Muscle layer of duodenum (tissue), 2 donors: Measurements from ENCODE around the gene ATG9A.
A peak's percentile ranks its signal among the peaks of the same experiment; 100 is the strongest.

Experiments used
- H3K27ac ChIP-seq: one replicate; pipeline ENCODE4 v1.7.0; 2013; ENCODE audit warnings: mild to moderate bottlenecking, low read length
- H3K27me3 ChIP-seq: one replicate; pipeline ENCODE4 v1.7.0; 2013; ENCODE audit warnings: low read depth, mild to moderate bottlenecking, control low read depth, low read length
- H3K36me3 ChIP-seq, 2 donors: one replicate each; pipeline ENCODE4 v1.7.0; 2013; ENCODE audit warnings: low read length in 2 of 2, control low read depth in 1 of 2, mild to moderate bottlenecking in 1 of 2; ENCODE audit not compliant: insufficient read depth in 2 of 2, control insufficient read depth in 1 of 2
- H3K4me1 ChIP-seq, 2 donors: one replicate each; pipeline ENCODE4 v1.7.0; 2013; ENCODE audit warnings: low read length in 2 of 2, mild to moderate bottlenecking in 2 of 2, control low read depth in 1 of 2, moderate library complexity in 1 of 2; ENCODE audit not compliant: insufficient read depth in 2 of 2, control insufficient read depth in 1 of 2
- H3K4me3 ChIP-seq, 2 donors: one replicate each; pipeline ENCODE4 v1.7.0; 2013; ENCODE audit warnings: low read length in 2 of 2, low read depth in 1 of 2, mild to moderate bottlenecking in 1 of 2
- H3K9me3 ChIP-seq, 2 donors: one replicate each; pipeline ENCODE4 v1.7.0; 2013; ENCODE audit warnings: low read length in 2 of 2, control low read depth in 1 of 2, mild to moderate bottlenecking in 1 of 2; ENCODE audit not compliant: control insufficient read depth in 1 of 2
- donor health status: healthy.

The ATG9A gene

DNA sequence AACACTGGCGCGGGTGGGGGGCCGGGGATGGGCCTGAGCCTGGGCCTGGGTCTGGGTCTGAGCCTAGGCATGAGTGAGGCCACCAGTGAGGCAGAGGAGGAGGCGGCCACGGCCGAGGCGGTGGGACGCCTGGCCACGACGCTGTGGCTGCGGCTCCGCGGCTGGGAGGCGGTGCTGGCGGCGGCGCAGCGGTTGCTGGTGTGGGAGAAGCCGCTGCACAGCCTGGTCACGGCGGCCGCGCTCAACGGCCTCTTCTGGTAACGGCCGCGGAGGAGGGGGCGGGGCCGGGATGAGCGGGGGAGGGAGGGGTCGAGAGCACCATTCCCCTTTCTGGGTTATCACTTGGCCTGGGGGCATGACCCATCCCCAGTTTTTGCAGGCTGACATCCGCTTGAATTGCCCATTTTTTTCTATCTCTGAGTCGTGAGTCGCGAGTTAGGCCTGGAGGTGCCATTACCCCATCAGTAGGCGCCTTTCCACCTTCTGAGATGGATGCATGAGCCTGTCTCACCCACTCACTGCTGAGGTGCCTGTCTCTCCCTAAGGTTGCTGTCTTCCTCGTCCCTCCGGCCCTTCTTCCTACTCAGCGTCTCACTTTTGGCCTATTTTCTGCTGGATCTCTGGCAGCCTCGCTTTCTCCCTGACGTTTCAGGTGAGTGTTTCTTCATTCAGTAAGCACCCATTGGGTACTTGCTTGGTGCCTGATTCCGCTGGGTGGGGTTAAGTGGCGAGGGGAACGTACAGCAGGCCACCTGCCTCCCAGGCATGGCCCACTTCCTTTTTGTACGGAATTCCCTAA is 50.9 kb downstream of the ATG9A start:
- Histone ChIP-seq H3K36me3 (peaks cover 47 to 57% of the 10 kb centered on the region in 2 donors), H3K4me1 (peaks cover 19 to 36% of the 10 kb centered on the region in 2 donors), H3K9me3 (no peaks in the 10 kb centered on the region), H3K4me3 (peak overlapping the region; percentile 74 to 88), H3K27ac (peak overlapping the region; percentile 14), H3K27me3 (no peaks in the 10 kb centered on the region)

DNA sequence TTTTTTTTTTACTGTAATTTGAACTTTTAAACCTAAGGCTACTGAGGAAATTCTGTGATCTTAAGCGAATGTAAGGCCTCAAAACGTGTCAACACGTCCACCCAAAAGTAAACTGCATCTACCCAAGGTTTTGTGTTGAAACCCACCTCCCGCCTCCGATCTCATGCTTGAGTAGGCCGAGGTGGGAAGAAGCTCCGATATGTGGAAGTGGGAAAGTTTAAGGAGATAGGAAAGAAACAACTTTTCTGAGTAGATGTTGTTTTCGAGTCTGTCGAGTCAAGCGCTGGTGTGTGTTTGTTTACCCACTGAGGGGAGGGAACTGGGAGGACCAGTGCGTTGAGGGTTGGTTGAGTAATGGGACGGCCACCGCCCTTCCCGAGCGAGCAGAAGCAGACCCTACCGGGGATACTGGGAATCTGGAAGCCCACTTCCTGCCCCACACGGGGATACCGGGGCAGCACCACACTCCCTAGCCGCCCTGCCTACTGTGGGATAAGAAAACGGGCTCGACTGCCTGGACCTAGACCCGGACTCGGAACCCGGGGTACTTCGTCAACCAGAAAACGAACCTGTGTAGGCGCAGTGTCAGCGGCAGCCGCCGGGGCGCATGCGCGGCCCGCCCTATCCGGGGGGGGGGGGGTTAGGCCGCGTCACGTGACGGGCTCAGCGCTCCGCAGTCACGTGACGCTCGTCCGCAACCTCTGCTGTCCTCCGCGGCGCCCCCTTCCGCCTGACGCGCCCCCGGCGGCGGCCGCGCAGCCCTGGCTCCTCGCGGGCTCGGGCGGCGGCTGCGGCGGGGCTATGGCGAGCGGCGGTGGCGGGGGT is 51.7 kb downstream of the ATG9A start, which contains the start of gene RETREG2:
Gene RETREG2, plus strand, starts transcription at position 724 of the 825 bp plus-strand sequence. Its CDS starts 78 bp downstream, at position 802.
- peak within 1 kb of the TSS; percentile 100 for H3K27ac ChIP-seq
- H3K4me3 ChIP-seq = peak within 1 kb of the TSS; percentile 88 to 89
- H3K4me1 ChIP-seq = peaks cover 19 to 33% of the 10 kb centered on the region in 2 donors
- H3K9me3 ChIP-seq = no peaks in the 10 kb centered on the region
- peaks cover 46 to 55% of the 10 kb centered on the region in 2 donors for H3K36me3 ChIP-seq
- H3K27me3 ChIP-seq = no peaks in the 10 kb centered on the region

DNA sequence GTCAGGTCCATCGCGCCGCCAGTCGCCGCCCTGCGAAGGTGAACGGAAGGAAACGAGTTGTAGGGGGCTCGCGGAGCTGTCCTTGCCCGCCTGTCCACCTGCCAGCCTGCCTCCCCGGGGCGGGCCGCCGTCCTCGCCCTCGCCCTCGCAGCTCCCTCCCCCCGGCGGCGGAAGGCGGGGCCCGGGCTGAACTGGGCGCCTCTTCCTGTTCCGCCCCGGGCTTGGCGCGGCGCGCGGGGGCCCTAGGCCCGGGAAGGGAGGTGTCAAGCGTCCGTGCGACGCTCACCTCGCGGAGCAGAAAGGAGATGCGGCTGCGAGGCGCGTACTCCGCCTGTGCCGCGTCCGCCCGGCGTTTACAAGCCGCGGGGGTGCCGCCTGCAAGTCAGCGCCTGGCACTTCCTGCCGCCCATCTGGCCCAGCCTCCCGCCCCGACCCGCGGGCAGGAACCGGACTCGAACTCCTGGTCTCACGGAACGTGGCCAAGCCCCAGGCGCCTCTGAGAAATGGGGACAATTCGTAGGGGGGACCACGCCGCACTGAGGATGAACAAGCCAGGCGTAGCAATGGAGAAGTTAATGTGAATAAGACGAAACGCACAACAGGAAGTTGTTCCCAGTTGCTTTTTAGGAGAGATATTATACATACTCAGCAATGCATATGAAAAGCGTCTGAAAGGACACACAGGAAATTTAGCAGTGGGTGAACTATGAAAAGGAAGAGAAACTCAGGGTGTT is 52.5 kb downstream of the ATG9A start, which contains the start of gene CNPPD1:
Gene CNPPD1, minus strand, starts transcription at position 108 of the 734 bp plus-strand sequence. Its CDS starts 97 bp downstream, at position 11.
- peak within 1 kb of the TSS; percentile 88 to 89 for H3K4me3 ChIP-seq
- no peaks in the 10 kb centered on the region for H3K27me3 ChIP-seq
- H3K27ac ChIP-seq = peak within 1 kb of the TSS; percentile 100
- H3K9me3 ChIP-seq = no peaks in the 10 kb centered on the region
- peaks cover 46 to 53% of the 10 kb centered on the region in 2 donors for H3K36me3 ChIP-seq
- peaks cover 19 to 33% of the 10 kb centered on the region in 2 donors for H3K4me1 ChIP-seq

DNA sequence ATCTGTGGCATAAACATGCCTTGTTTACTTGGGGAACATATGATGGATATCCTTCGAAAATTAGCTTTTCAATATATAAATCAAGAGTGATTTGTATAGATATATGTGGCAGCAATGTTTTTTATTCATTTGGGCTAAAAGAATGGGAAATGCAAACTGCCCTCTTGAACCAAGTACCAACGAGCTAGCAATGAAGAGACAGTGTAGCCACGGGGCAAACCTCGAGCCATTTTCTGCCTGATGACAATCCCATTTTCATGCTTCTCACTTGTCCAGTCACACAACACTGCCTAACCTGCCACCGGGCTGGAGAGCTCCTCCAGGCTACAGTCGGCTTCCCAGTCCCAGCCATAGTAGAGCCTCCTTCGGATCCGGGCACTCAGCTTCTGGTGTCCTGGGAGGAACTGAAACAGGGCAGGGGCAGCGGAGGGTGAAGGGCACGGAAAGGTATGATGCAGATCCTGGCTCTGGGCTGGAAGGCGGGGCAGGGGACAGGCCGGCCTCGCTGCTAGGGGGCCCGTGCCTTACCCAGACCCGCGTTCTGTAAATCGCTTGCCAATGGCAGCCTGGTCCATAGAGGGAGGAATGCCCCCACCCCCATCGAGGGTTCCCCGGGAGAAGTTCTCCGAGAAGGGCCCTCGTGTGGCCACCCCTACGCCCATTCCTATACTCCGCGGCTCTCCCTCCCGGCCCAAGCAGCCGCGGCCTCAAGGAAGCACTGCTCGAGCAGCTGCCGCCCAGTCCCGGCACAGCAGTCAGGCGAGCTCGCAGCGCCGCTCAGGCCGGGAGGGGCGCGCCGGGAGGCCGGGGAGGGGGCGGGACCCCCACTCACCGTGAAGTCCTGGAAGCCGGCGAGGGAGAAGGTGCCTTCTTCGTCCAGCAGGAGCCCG is 53.3 kb downstream of the ATG9A start:
- Histone ChIP-seq H3K27ac (peak overlapping the region; percentile 100), H3K4me1 (peaks cover 19 to 35% of the 10 kb centered on the region in 2 donors), H3K36me3 (peaks cover 42 to 45% of the 10 kb centered on the region in 2 donors), H3K4me3 (peak overlapping the region; percentile 88 to 89), H3K27me3 (no peaks in the 10 kb centered on the region), H3K9me3 (no peaks in the 10 kb centered on the region)

DNA sequence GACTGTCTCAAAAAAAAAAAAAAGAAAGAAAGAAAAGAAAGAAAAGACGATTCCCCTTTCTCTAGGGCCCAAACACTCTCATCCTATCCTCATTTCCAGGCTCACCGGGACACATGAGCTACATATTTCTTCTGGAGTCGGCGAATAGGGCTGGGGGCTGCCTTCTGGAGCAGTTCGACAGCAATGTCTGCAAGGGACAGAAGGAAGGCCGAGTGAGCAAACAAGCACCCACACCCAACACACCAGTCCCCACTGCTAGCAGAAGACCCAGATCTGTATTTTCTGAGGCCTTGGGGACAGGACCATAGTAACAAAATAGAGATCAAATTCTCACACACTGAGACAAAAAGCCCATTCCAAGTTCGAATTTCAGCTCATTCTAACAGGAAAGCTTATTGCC is 54.0 kb downstream of the ATG9A start:
- no peaks in the 10 kb centered on the region for H3K9me3 ChIP-seq
- H3K4me3 ChIP-seq = peak overlapping the region; percentile 88 to 89
- no peaks in the 10 kb centered on the region for H3K27me3 ChIP-seq
- peaks cover 19 to 40% of the 10 kb centered on the region in 2 donors for H3K4me1 ChIP-seq
- H3K36me3 ChIP-seq = peaks cover 35 to 38% of the 10 kb centered on the region in 2 donors
- H3K27ac ChIP-seq = peak overlapping the region; percentile 100

DNA sequence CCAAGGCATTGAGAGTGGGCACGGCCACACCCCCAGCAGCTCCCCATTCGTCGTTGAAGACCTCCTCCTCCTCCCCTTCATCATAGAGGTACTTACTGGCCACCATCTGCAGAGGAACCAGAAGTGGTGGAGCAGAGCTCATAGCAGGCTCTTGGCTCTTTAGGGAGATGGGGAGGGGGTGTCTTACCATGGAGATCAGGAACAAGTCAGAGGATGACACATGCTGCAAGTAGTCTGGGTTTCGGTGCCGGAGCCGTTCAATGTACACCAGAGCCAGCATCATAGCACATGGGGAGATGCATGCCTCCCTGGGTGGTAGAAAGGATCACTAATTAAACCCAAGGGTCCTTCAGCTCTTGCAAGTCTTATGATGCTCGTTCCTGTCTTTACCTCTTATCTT is 54.6 kb downstream of the ATG9A start:
- H3K4me1 ChIP-seq = peaks cover 19 to 37% of the 10 kb centered on the region in 2 donors

DNA sequence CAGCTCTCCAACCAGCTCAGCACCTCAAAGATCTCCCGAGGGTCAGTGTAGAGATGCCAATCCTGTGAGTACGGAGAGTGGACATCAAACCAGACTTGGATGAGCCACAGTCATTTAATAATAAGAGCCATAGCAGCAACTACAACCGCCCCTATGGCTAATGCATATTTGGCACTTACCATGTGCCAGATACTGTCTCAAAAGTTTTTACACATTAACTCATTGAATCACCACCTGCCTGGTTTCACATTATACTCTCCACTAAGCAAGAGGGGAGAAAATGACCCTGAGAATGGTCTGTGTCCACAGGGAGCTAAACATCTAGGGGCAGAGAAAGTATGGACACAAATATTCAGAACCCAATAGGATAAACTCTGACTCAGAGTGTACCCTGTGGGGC is 55.3 kb downstream of the ATG9A start:
- H3K27ac ChIP-seq = no peak overlapping the region
- H3K9me3 ChIP-seq = no peaks in the 10 kb centered on the region
- H3K36me3 ChIP-seq = peaks cover 27 to 33% of the 10 kb centered on the region in 2 donors
- peaks cover 13 to 31% of the 10 kb centered on the region in 2 donors for H3K4me1 ChIP-seq
- H3K4me3 ChIP-seq = no peak overlapping the region
- no peaks in the 10 kb centered on the region for H3K27me3 ChIP-seq

More for the DNA sequence above, 54.6 kb downstream of the ATG9A start:
- Histone ChIP-seq H3K27me3 (no peaks in the 10 kb centered on the region), H3K4me3 (no peak overlapping the region), H3K27ac (no peak overlapping the region), H3K9me3 (no peaks in the 10 kb centered on the region), H3K36me3 (peaks cover 31 to 33% of the 10 kb centered on the region in 2 donors)

DNA sequence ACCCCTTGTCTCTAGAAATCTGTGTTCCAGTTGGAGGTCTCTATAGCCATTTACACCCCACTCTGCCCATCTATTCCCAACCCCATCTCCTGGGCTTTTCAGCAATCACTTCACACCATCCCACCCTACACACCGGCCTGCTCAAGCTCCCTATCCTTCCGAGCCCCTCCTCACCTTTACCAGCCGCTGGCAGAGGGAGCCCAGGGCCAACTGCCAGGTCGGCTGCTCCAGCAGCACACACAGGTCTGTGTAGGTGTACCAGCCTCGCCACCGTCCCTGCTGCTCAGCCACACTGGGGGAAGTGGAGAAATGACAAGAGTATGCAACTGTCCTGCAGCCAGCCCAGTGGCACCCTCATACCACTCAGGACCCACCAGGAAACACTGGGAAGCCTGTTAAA is 56.3 kb downstream of the ATG9A start:
- no peaks in the 10 kb centered on the region for H3K27me3 ChIP-seq
- H3K4me1 ChIP-seq = peaks cover 7 to 24% of the 10 kb centered on the region in 2 donors
- peaks cover 27 to 33% of the 10 kb centered on the region in 2 donors for H3K36me3 ChIP-seq
- H3K27ac ChIP-seq = no peak overlapping the region
- H3K9me3 ChIP-seq = no peaks in the 10 kb centered on the region
- no peak overlapping the region for H3K4me3 ChIP-seq

DNA sequence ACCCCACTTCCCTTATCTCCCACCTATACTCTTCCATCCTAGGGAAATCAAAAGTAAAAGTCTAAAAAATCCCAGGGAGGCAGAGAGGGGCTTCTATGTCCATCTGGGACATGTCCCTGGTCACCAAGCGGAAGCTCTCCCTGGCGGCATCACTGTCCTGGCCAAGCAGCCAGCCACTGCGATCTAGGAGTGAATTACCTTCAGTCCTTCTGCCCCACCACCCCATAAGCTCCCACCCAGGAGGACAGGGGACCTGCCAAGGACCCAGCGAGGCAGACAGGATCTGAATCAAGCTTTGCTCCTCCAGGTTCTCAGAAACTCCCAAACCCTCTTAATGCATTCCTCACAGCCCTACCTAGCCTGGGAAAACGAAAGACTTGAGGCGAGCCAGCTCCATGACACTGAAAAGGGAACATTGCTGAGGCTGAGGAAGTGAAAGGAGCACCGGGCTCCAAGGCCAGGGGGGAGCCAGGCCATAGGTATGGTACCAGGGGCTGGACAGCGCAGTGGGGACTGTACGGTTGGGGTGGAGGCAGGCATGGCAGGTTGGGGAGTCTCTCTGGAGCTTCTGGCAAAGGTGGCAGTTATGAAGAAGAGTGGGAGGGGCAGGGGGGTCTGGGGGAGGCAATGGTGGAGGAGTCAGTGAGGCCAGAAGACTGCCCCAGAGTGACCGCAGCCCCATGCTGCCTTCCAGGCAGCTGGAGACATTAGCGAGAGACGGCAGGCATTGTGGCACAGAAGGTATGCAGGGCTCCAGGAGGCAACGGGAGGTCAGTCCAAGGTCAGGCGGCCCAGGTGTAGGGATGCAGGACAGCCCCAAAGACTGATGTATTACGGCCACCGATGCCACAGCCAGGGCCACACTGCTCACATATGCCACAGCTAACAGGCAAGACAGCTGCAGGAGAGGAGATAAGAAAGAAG is 56.9 kb downstream of the ATG9A start:
- Histone ChIP-seq H3K9me3 (no peaks in the 10 kb centered on the region), H3K27ac (peak overlapping the region; percentile 62)

More for the DNA sequence above, 56.9 kb downstream of the ATG9A start:
- Histone ChIP-seq H3K27me3 (no peaks in the 10 kb centered on the region), H3K4me1 (peaks cover 7 to 24% of the 10 kb centered on the region in 2 donors), H3K4me3 (no peak overlapping the region), H3K36me3 (peaks cover 27 to 33% of the 10 kb centered on the region in 2 donors)
